ENCODE measurements around the gene UBAC2. TPM values are rescaled to one million over a fixed set of nuclear protein-coding genes. Genes with fewer than 3 reads are reported as not detected.
"Not testable (repeated sequence)": the region's sequence is repeated elsewhere in the genome, so short reads cannot be mapped to it uniquely, and the experiment has no call there.

UBAC2 gene
- total and polyA plus RNA-seq, 4 experiments from 2014 or later: 88.4 to 161 (median 101) TPM

DNA sequence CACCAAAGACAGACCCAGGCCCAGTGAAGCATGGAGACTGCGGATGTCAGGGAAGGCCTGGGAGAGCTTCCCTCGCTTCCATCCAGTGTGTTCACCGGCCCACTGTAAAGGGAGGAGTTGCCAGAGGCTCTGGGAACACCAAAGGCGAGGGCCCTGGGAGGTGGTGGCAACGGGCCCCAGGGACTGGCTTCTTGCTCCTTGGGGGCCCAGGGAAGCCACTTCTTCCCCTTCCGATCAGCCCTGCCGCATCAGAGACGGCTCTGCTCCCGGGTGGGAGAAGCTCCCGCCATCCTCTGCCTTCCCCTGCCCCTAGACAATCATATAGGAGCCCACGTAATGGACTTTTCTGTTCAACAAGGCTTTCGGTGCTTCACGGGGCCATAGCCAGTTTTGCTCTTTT lies 189.9 kb downstream of the UBAC2 start:
- no peaks in the 10 kb centered on the region for H3K27me3 ChIP-seq (ENCODE audit: insufficient read depth, low read length)
- intact Hi-C loops (cut with micrococcal nuclease): no loop called here
- CTCF ChIA-PET (ENCODE audit: partially characterized antibody): interaction anchor here (5.5 to 14.1 kb wide), 3 partner anchors 30 to 121 kb away, joined by 49 to 315 read pairs (median 253); no protein-coding TSS in a partner anchor
- no peak overlapping the region for H3K4me3 ChIP-seq (ENCODE audit: low read length in 2 of 2)
- Mint-ChIP-seq H3K9me3 (peaks cover 0 to 2% (median 0%) of the 10 kb centered on the region in 8 donors), H3K27ac (peak overlapping the region in 3 of 7 donors; percentile 57 to 69 (median 63)), H3K36me3 (peaks cover 7 to 9% of the 10 kb centered on the region in 2 donors), H3K4me3 (no peak overlapping the region), H3K27me3 (no peaks in the 10 kb centered on the region), H3K4me1 (peaks cover 19 to 47% (median 27%) of the 10 kb centered on the region in 4 donors)
- no peak for DNase-seq
- H3K36me3 ChIP-seq (ENCODE audit: insufficient read depth, low read length): peaks cover 11% of the 10 kb centered on the region
- no peaks in the 10 kb centered on the region for H3K9me3 ChIP-seq (ENCODE audit: control insufficient read depth in 1 of 2, low read length in 2 of 2)
- POLR2A ChIA-PET (ENCODE audit: partially characterized antibody): interaction anchor here (0.7 to 10.6 kb wide), 6 partner anchors 14 to 120 kb away, joined by 3 to 350 read pairs (median 4); partner anchors contain the start of gene GPR183
- peaks cover 31% of the 10 kb centered on the region for H3K4me1 ChIP-seq (ENCODE audit: insufficient read depth, low read length)
- H3K27ac ChIP-seq (ENCODE audit: low read depth, low read length): no peak overlapping the region

DNA sequence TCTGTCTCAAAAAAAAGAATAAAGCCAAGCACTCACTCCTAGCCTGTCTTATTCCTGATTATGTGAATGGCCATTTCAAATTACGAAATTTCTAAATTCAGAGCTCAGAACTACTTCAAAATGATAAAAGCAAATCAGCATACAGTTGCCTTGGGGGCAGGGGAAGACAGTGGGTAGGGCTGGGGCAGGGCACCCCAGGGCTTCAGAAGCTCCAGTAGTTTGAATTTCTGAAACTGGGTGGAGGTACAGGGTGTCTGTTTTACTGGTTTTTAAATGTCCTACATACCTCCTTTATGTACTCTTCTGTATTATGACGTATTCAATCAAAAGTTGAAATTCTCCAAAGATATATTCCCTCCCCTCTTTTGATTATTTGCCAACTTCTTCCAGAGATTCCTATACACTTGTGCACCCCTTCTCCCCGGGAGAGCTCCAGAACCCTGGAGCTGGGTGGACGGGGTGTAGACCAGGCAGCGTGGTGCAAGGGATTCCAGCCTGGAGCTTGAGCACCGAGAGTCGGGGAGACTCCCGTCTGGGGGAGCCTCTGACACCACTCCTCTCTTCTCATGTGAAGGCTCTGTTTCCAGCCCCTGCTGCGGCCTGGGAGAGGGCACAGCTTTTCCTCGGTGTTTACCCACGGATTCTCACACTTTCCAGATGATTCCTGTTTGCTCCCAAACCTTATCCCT lies 191.3 kb downstream of the UBAC2 start:
- H3K9me3 ChIP-seq (ENCODE audit: control insufficient read depth in 1 of 2, low read length in 2 of 2): no peaks in the 10 kb centered on the region
- H3K27ac Mint-ChIP-seq: peak overlapping the region in 4 of 7 donors; percentile 19 to 68 (median 32)
- intact Hi-C loops (cut with micrococcal nuclease): no loop called here
- ChIA-PET POLR2A (ENCODE audit: partially characterized antibody) (interaction anchor here (0.8 to 2.3 kb wide), 6 partner anchors 9 to 122 kb away, joined by 3 to 6 read pairs (median 4); no protein-coding TSS in a partner anchor), CTCF (ENCODE audit: partially characterized antibody) (interaction anchor here (1.1 to 14.1 kb wide), 5 partner anchors 33 to 215 kb away, joined by 3 to 315 read pairs (median 4); no protein-coding TSS in a partner anchor)
- peaks cover 5 to 7% of the 10 kb centered on the region in 2 donors for H3K36me3 Mint-ChIP-seq
- H3K9me3 Mint-ChIP-seq: peaks cover 0 to 2% (median 0%) of the 10 kb centered on the region in 8 donors
- H3K4me1 Mint-ChIP-seq: peaks cover 15 to 34% (median 17%) of the 10 kb centered on the region in 4 donors
- DNase-seq: no peak
- no peaks in the 10 kb centered on the region for H3K27me3 ChIP-seq (ENCODE audit: insufficient read depth, low read length)
- no peak overlapping the region for H3K27ac ChIP-seq (ENCODE audit: low read depth, low read length)
- H3K4me3 ChIP-seq (ENCODE audit: low read length in 2 of 2): no peak overlapping the region
- H3K4me1 ChIP-seq (ENCODE audit: insufficient read depth, low read length): peaks cover 18% of the 10 kb centered on the region
- no peaks in the 10 kb centered on the region for H3K36me3 ChIP-seq (ENCODE audit: insufficient read depth, low read length)
- no peaks in the 10 kb centered on the region for H3K27me3 Mint-ChIP-seq
- no peak overlapping the region for H3K4me3 Mint-ChIP-seq

DNA sequence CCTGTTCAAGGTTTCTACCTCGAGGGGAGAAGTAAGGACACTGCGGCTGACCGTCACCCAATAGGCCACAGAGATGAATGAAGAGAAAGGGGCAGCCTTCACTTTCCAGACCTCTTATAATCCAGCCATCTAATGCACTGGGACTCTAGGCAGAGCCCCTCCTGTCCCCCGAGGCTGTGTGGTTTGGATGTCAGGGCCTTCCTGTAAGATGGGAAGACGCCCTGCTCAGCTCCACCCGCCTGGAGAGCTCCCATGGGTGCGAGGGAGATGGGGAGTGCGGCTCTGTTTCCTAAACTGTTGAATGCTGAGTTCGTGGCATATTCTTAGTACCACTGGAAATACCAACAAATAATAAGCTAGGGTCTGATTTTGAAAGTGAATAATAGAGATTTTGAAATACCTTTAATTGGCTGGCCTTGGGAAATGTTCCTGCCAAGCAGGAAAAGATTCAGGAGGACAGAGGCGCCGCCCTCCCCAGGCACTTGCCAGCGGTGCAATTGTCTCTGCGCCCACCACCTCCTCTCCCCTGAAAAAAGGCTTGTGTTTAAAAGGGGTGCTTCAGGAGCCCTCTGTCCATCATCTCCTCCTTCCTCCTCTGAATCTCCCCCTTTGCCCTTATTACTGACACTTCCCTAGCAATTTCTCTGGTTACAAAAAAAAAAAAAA lies 191.9 kb downstream of the UBAC2 start:
- Histone ChIP-seq H3K9me3 (ENCODE audit: control insufficient read depth in 1 of 2, low read length in 2 of 2) (no peaks in the 10 kb centered on the region), H3K4me3 (ENCODE audit: low read length in 2 of 2) (no peak overlapping the region), H3K36me3 (ENCODE audit: insufficient read depth, low read length) (no peaks in the 10 kb centered on the region), H3K27me3 (ENCODE audit: insufficient read depth, low read length) (no peaks in the 10 kb centered on the region), H3K4me1 (ENCODE audit: insufficient read depth, low read length) (peaks cover 11% of the 10 kb centered on the region), H3K27ac (ENCODE audit: low read depth, low read length) (no peak overlapping the region)
- CTCF ChIA-PET (ENCODE audit: partially characterized antibody): interaction anchor here (1.1 to 14.1 kb wide), 5 partner anchors 32 to 216 kb away, joined by 3 to 315 read pairs (median 4); no protein-coding TSS in a partner anchor
- intact Hi-C loops (cut with micrococcal nuclease): no loop called here
- no peak overlapping the region for H3K4me3 Mint-ChIP-seq
- peaks cover under 1 to 2% of the 10 kb centered on the region in 2 donors for H3K36me3 Mint-ChIP-seq
- peak overlapping the region in 2 of 7 donors; percentile 19 to 51 for H3K27ac Mint-ChIP-seq
- POLR2A ChIA-PET (ENCODE audit: partially characterized antibody): interaction anchor here (0.8 to 2.3 kb wide), 5 partner anchors 10 to 87 kb away, joined by 3 to 6 read pairs (median 4); no protein-coding TSS in a partner anchor
- H3K4me1 Mint-ChIP-seq: peaks cover 8 to 27% (median 10%) of the 10 kb centered on the region in 4 donors
- H3K27me3 Mint-ChIP-seq: no peaks in the 10 kb centered on the region
- DNase-seq: no peak
- peaks cover 0 to 2% (median 0%) of the 10 kb centered on the region in 8 donors for H3K9me3 Mint-ChIP-seq

DNA sequence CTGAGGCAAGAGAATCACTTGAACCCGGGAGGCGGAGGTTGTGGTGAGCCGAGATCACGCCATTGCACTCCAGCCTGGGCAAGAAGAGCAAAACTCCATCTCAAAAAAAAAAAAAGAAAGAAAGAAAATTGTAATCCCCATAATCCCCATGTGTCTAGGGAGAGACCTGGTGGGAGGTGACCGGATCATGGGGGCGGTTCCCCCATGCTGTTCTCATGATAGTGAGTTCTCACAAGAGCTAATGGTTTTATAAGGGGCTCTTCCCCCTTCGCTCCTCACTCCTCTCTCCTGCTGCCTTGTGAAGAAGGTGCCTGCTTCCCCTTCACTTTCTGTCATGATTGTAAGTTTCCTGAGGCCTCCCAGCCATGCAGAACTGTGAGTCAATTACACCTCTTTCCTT lies 192.7 kb downstream of the UBAC2 start:
- H3K27me3 ChIP-seq (ENCODE audit: insufficient read depth, low read length); H3K27me3 Mint-ChIP-seq; DNase-seq; H3K4me3 Mint-ChIP-seq; H3K9me3 ChIP-seq (ENCODE audit: control insufficient read depth in 1 of 2, low read length in 2 of 2); H3K9me3 Mint-ChIP-seq; H3K36me3 Mint-ChIP-seq; intact Hi-C loops (cut with micrococcal nuclease); H3K36me3 ChIP-seq (ENCODE audit: insufficient read depth, low read length); H3K4me3 ChIP-seq (ENCODE audit: low read length in 2 of 2); H3K4me1 ChIP-seq (ENCODE audit: insufficient read depth, low read length); H3K27ac ChIP-seq (ENCODE audit: low read depth, low read length): not testable (repeated sequence)
- CTCF ChIA-PET (ENCODE audit: partially characterized antibody): interaction anchor here (1.2 to 14.1 kb wide), 3 partner anchors 32 to 123 kb away, joined by 4 to 315 read pairs (median 253); no protein-coding TSS in a partner anchor
- H3K4me1 Mint-ChIP-seq: peaks cover 2 to 19% (median 3%) of the 10 kb centered on the region in 4 donors
- POLR2A ChIA-PET (ENCODE audit: partially characterized antibody): interaction anchor here (1.4 to 2.3 kb wide), 2 partner anchors 27 to 42 kb away, joined by 3 to 6 read pairs; no protein-coding TSS in a partner anchor
- peak overlapping the region in 1 of 7 donors; percentile 62 for H3K27ac Mint-ChIP-seq

DNA sequence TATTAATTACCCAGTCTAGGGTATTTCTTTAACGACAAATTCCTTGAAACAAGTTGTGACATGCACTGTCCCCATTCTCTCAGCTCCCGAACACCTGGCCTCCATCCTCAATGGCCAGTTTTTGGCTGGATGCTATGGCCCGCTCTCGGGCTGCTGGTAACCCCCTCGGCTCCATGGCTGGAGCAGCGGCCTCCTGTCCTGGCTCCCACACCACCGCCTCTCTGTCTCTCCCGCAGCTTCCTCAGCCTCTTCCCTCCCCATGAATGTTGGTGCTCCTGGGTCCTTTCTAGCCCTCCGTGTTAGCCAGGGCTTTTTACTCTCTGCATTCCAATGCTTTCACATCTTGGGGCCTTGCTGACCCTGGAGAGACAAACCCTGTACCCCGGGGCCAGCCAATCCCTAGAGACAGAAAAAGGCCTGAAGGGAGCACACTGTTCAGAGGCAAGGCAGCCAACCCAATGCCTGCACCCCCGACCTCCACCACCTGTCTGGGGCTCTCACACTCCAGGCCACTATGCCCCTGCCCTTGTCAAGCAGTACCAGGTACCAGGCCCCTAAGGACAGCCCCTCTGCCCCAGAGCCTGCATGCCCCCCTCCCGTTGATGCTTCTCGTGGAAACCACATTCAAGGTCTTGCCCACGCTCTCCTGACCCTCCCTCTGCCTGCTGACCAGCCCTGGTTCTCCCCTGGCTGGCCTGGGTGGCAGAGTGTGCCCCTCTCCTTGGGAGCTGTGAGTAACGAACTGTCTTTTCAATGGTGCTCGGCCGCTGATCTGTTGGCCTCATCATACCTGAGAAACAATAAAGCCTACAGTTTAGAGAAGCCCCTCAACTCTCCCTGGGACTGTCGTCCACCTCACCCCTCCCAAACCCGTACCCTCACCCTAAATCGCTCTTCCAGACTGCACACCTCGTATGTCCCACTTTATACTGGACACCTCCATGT lies 193.4 kb downstream of the UBAC2 start:
- no peak for DNase-seq
- Mint-ChIP-seq H3K4me1 (peaks cover 0 to 17% (median 2%) of the 10 kb centered on the region in 4 donors), H3K36me3 (no peaks in the 10 kb centered on the region), H3K27me3 (no peaks in the 10 kb centered on the region), H3K4me3 (no peak overlapping the region), H3K9me3 (peaks cover 0 to 2% (median 0%) of the 10 kb centered on the region in 8 donors), H3K27ac (peak overlapping the region in 4 of 7 donors; percentile 31 to 87 (median 42))
- Histone ChIP-seq H3K9me3 (ENCODE audit: control insufficient read depth in 1 of 2, low read length in 2 of 2) (no peaks in the 10 kb centered on the region), H3K4me3 (ENCODE audit: low read length in 2 of 2) (no peak overlapping the region), H3K27me3 (ENCODE audit: insufficient read depth, low read length) (no peaks in the 10 kb centered on the region), H3K4me1 (ENCODE audit: insufficient read depth, low read length) (no peaks in the 10 kb centered on the region), H3K36me3 (ENCODE audit: insufficient read depth, low read length) (no peaks in the 10 kb centered on the region), H3K27ac (ENCODE audit: low read depth, low read length) (no peak overlapping the region)
- CTCF ChIA-PET (ENCODE audit: partially characterized antibody): interaction anchor here (1.5 to 14.1 kb wide), 2 partner anchors 42 to 124 kb away, joined by 11 to 315 read pairs; no protein-coding TSS in a partner anchor
- POLR2A ChIA-PET (ENCODE audit: partially characterized antibody): interaction anchor here (0.9 to 1.4 kb wide), 2 partner anchors 19 to 41 kb away, joined by 3 to 6 read pairs; no protein-coding TSS in a partner anchor
- intact Hi-C loops (cut with micrococcal nuclease): no loop called here

DNA sequence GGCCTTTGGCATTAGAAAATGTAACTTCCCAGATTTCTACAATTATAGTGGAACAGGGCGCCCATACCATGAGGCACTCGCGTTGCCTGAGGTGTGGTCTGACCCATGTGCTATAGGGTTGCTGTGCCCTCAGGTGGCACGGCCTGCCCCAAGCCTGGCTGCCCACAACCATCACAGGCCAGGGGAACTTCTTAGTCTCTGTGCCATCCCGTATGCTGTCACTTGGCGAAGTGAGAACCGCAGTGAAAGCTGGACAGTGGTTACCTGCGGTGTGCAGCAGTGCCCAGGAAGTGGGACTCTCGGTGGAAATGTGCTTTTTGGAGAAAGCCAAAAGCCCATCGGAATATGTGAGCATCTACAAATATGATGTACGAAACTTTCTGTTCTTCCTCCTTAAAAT lies 194.8 kb downstream of the UBAC2 start:
- Mint-ChIP-seq H3K27me3 (no peaks in the 10 kb centered on the region), H3K36me3 (no peaks in the 10 kb centered on the region), H3K27ac (peak overlapping the region in 2 of 7 donors; percentile 37 to 80), H3K4me1 (peaks cover 0 to 16% (median 1%) of the 10 kb centered on the region in 4 donors), H3K4me3 (no peak overlapping the region), H3K9me3 (peaks cover 0 to 2% (median 0%) of the 10 kb centered on the region in 8 donors)
- H3K4me1 ChIP-seq (ENCODE audit: insufficient read depth, low read length): no peaks in the 10 kb centered on the region
- no peaks in the 10 kb centered on the region for H3K9me3 ChIP-seq (ENCODE audit: control insufficient read depth in 1 of 2, low read length in 2 of 2)
- H3K4me3 ChIP-seq (ENCODE audit: low read length in 2 of 2): no peak overlapping the region
- POLR2A ChIA-PET (ENCODE audit: partially characterized antibody): interaction anchor here (0.8 to 0.9 kb wide), 2 partner anchors 18 to 41 kb away, joined by 3 to 6 read pairs; no protein-coding TSS in a partner anchor
- no peaks in the 10 kb centered on the region for H3K36me3 ChIP-seq (ENCODE audit: insufficient read depth, low read length)
- CTCF ChIA-PET (ENCODE audit: partially characterized antibody): interaction anchor here (1.5 kb wide), 1 partner anchor 41 kb away, joined by 11 read pairs; no protein-coding TSS in a partner anchor
- H3K27ac ChIP-seq (ENCODE audit: low read depth, low read length): no peak overlapping the region
- H3K27me3 ChIP-seq (ENCODE audit: insufficient read depth, low read length): no peaks in the 10 kb centered on the region
- intact Hi-C loops (cut with micrococcal nuclease): no loop called here
- no peak for DNase-seq

Data from CD4-positive, alpha-beta memory T cell (primary cell).